H1 (cell line): ENCODE data around the gene KIFC1. TPM values are rescaled to one million over a fixed set of nuclear protein-coding genes. Genes with fewer than 3 reads are reported as not detected.
A peak's percentile ranks its signal among the peaks of the same experiment; 100 is the strongest.

Experiments used
- CTCF ChIA-PET: fragments of 300-600 bp; sonication (Branson Sonifier 250); formaldehyde crosslinking; loops from one replicate; lab custom pipeline; 2021; ENCODE audit not compliant: partially characterized antibody; lab: Charles Lee
- POLR2A ChIA-PET: fragments of 300-600 bp; sonication (Branson Sonifier 250); formaldehyde crosslinking; loops from one replicate; lab custom pipeline; 2021; ENCODE audit warnings: inconsistent platforms; ENCODE audit not compliant: partially characterized antibody; lab: Charles Lee
- DNase-seq, 2 experiments: peaks; one replicate each; pipeline versions ENCODE4 v3.0.0 to v3.0.0-alpha.2; 2010 to 2022; ENCODE audit warnings: low spot score in 2 of 2, low read depth in 1 of 2, mixed read lengths in 1 of 2
- FAIRE-seq: peaks from 2 replicates; lab custom pipeline; 2011; peaks lifted over from hg19 to GRCh38; lab: Jason Lieb, UNC
- H2AFZ ChIP-seq: 2 replicates; pipeline ENCODE4 v1.8.1; 2012; ENCODE audit warnings: low read length, inconsistent platforms
- H2AK5ac ChIP-seq: 2 replicates; pipeline ENCODE4 v1.6.1; 2013; ENCODE audit warnings: low read depth, low read length
- H2BK120ac ChIP-seq: replicated peaks from 2 replicates; pipeline ENCODE3; 2013; ENCODE audit warnings: low read depth, low read length, inconsistent platforms
- H2BK12ac ChIP-seq: 2 replicates; pipeline ENCODE4 v1.6.1; 2013; ENCODE audit warnings: low read depth, low read length
- H2BK15ac ChIP-seq: 2 replicates; pipeline ENCODE4 v1.6.1; 2013; ENCODE audit warnings: low read length
- H2BK20ac ChIP-seq: 2 replicates; pipeline ENCODE4 v1.6.1; 2013; ENCODE audit warnings: low read length
- H2BK5ac ChIP-seq: 2 replicates; pipeline ENCODE4 v1.6.1; 2013; ENCODE audit warnings: low read depth, low read length
- H3K14ac ChIP-seq: 2 replicates; pipeline ENCODE4 v1.6.1; 2013; ENCODE audit warnings: inconsistent platforms; ENCODE audit not compliant: insufficient read length
- H3K18ac ChIP-seq: 2 replicates; pipeline ENCODE4 v1.6.1; 2013; ENCODE audit warnings: low read length; ENCODE audit errors: extremely low read depth
- H3K23ac ChIP-seq: 2 replicates; pipeline ENCODE4 v1.6.1; 2013; ENCODE audit warnings: inconsistent platforms; ENCODE audit not compliant: insufficient read length
- H3K23me2 ChIP-seq: 2 replicates; pipeline ENCODE4 v1.6.1; 2013; ENCODE audit warnings: low read depth, low read length
- H3K27ac ChIP-seq: 2 replicates; pipeline ENCODE4 v1.6.1; 2011; ENCODE audit warnings: low read depth, low read length, inconsistent platforms
- H3K27me3 ChIP-seq, 4 experiments: replicated peaks in 1 of 4; 1 replicate in 1 of 4; 2 replicates in 3 of 4; pipeline versions ENCODE4 v1.6.1 to v1.8.1; 2011 to 2013; ENCODE audit warnings: low read length in 3 of 4, mild to moderate bottlenecking in 3 of 4, inconsistent platforms in 2 of 4, mixed read lengths in 2 of 4, moderate library complexity in 1 of 4; ENCODE audit not compliant: control insufficient read depth in 3 of 4, insufficient read depth in 3 of 4; ENCODE audit errors: extremely low read depth in 1 of 4
- H3K36me3 ChIP-seq, 4 experiments: 2 replicates each; pipeline versions ENCODE4 v1.6.1 to v1.8.1; 2011 to 2013; ENCODE audit warnings: mild to moderate bottlenecking in 4 of 4, low read length in 3 of 4, moderate library complexity in 2 of 4, control low read depth in 1 of 4, inconsistent platforms in 1 of 4; ENCODE audit not compliant: insufficient read depth in 4 of 4, control insufficient read depth in 2 of 4
- H3K4ac ChIP-seq: replicated peaks from 2 replicates; pipeline ENCODE3; 2013; ENCODE audit warnings: low read length, low read depth, mixed read lengths, inconsistent platforms; ENCODE audit not compliant: insufficient read length
- H3K4me1 ChIP-seq, 4 experiments: replicated peaks in 1 of 4; 1 replicate in 1 of 4; 2 replicates in 3 of 4; pipeline versions ENCODE4 v1.6.1 to v1.8.1; 2011 to 2013; ENCODE audit warnings: low read length in 3 of 4, inconsistent platforms in 2 of 4, mixed read lengths in 1 of 4; ENCODE audit not compliant: insufficient read depth in 4 of 4, control insufficient read depth in 3 of 4
- H3K4me2 ChIP-seq, 2 experiments: 2 replicates each; pipeline versions ENCODE4 v1.6.1 to v1.8.1; 2011 to 2013; ENCODE audit warnings: low read depth in 2 of 2, low read length in 2 of 2, control low read depth in 1 of 2, inconsistent platforms in 1 of 2, mild to moderate bottlenecking in 1 of 2; ENCODE audit not compliant: insufficient read depth in 1 of 2
- H3K4me3 ChIP-seq, 4 experiments: fragments of 200-600, 300-600 bp in 1 of 4; sonication (generic), shearing (Covaris generic), sonication (Bioruptor Twin) in 1 of 4; 2 replicates each; pipeline versions ENCODE4 v1.5.1 to v1.8.1; 2011 to 2016; ENCODE audit warnings: low read length in 4 of 4, low read depth in 3 of 4, control low read depth in 2 of 4, inconsistent platforms in 2 of 4, mild to moderate bottlenecking in 2 of 4, mixed read lengths in 1 of 4, moderate library complexity in 1 of 4; ENCODE audit not compliant: insufficient read depth in 2 of 4; ENCODE audit errors: extremely low read depth in 1 of 4
- H3K56ac ChIP-seq: replicated peaks from 2 replicates; pipeline ENCODE3; 2013; ENCODE audit warnings: low read depth, mild to moderate bottlenecking, mixed read lengths, low read length, inconsistent platforms; ENCODE audit not compliant: insufficient read length
- H3K79me1 ChIP-seq: 2 replicates; pipeline ENCODE4 v1.6.1; 2013; ENCODE audit warnings: low read depth, low read length, control low read depth
- H3K79me2 ChIP-seq, 2 experiments: 2 replicates each; pipeline versions ENCODE4 v1.6.1 to v1.8.1; 2012 to 2013; ENCODE audit warnings: low read length in 2 of 2, mild to moderate bottlenecking in 2 of 2, inconsistent platforms in 1 of 2; ENCODE audit not compliant: insufficient read depth in 2 of 2, control insufficient read depth in 1 of 2
- H3K9ac ChIP-seq, 4 experiments: replicated peaks in 1 of 4; 1 replicate in 1 of 4; 2 replicates in 3 of 4; pipeline versions ENCODE4 v1.6.1 to v1.8.1; 2011 to 2013; ENCODE audit warnings: low read depth in 3 of 4, low read length in 3 of 4, control low read depth in 2 of 4, mild to moderate bottlenecking in 2 of 4, moderate library complexity in 2 of 4, inconsistent platforms in 1 of 4; ENCODE audit errors: extremely low read depth in 1 of 4
- H3K9me3 ChIP-seq, 2 experiments: 2 replicates each; pipeline versions ENCODE4 v1.6.1 to v1.8.1; 2012 to 2013; ENCODE audit warnings: mild to moderate bottlenecking in 2 of 2, moderate library complexity in 2 of 2, control low read depth in 1 of 2, inconsistent platforms in 1 of 2, low read depth in 1 of 2, low read length in 1 of 2, mixed read lengths in 1 of 2; ENCODE audit not compliant: insufficient read depth in 2 of 2
- H4K20me1 ChIP-seq, 2 experiments: replicated peaks in 1 of 2; 2 replicates each; pipeline versions ENCODE3 to v1.8.1; 2011 to 2013; ENCODE audit warnings: inconsistent platforms in 2 of 2, low read length in 2 of 2, mild to moderate bottlenecking in 1 of 2; ENCODE audit not compliant: insufficient read depth in 2 of 2, control insufficient read depth in 1 of 2
- H4K5ac ChIP-seq: 2 replicates; pipeline ENCODE4 v1.6.1; 2013; ENCODE audit warnings: low read length, low read depth, mixed read lengths, inconsistent platforms; ENCODE audit not compliant: insufficient read length
- H4K8ac ChIP-seq: 2 replicates; pipeline ENCODE4 v1.8.0; 2013; ENCODE audit warnings: mild to moderate bottlenecking, moderate library complexity, low read length, inconsistent platforms; ENCODE audit not compliant: insufficient read depth; ENCODE audit errors: extremely low read depth
- H4K91ac ChIP-seq: replicated peaks from 2 replicates; pipeline ENCODE3; 2013; ENCODE audit warnings: low read length, mixed read lengths, inconsistent platforms; ENCODE audit not compliant: insufficient read length
- ATF3 ChIP-seq: IDR thresholded peaks from 2 replicates; pipeline ENCODE4 v1.6.1; 2011; ENCODE audit warnings: low read depth, mild to moderate bottlenecking, low read length; ENCODE audit not compliant: insufficient read depth
- POLR2AphosphoS5 ChIP-seq: IDR thresholded peaks from 2 replicates; pipeline ENCODE4 v1.6.1; 2011; ENCODE audit warnings: low read depth, low read length
- RFX5 ChIP-seq: IDR thresholded peaks from 2 replicates; pipeline ENCODE4 v1.6.1; 2011; ENCODE audit warnings: low read depth, low read length, improper control_type of control experiment, borderline replicate concordance
- SIX5 ChIP-seq: IDR thresholded peaks from 2 replicates; pipeline ENCODE4 v1.6.1; 2011; ENCODE audit warnings: mild to moderate bottlenecking, low read depth, low read length
- TBP ChIP-seq: IDR thresholded peaks from 2 replicates; pipeline ENCODE4 v1.6.1; 2011; ENCODE audit warnings: low read depth, low read length, improper control_type of control experiment
- TEAD4 ChIP-seq: IDR thresholded peaks from 2 replicates; pipeline ENCODE4 v1.6.1; 2012; ENCODE audit warnings: low read depth, low read length, inconsistent platforms, mixed read lengths
- WGBS, 2 experiments: shearing (Covaris generic) in 1 of 2; methylation state at CpG; one replicate each; pipeline versions ENCODE4 v1.1.6 to v1.1.7; 2013 to 2015; ENCODE audit warnings: low lambda C conversion rate in 2 of 2, mixed read lengths in 2 of 2, inconsistent platforms in 1 of 2, low coverage in 1 of 2, missing lambda C conversion rate in 1 of 2; ENCODE audit not compliant: insufficient replicate concordance in 2 of 2, insufficient coverage in 1 of 2, insufficient read length in 1 of 2; ENCODE audit errors: extremely low coverage in 1 of 2, missing lambda C conversion rate in 1 of 2; 5-methylcytosine and 5-hydroxymethylcytosine counted together
- polyA plus RNA-seq, 7 experiments: library from polyadenylated mRNA; depleted of rRNA in 3 of 7; stranded (reverse) in 5 of 7; unstranded in 2 of 7; fragments of >200 nt in 5 of 7; fragments of 200-250 nt in 2 of 7; gene quantifications; 1 replicate in 5 of 7; 2 replicates in 1 of 7; 4 replicates in 1 of 7; pipeline versions ENCODE4 v1.2.1 to v1.2.3, GENCODE V29; 2011 to 2013; ENCODE audit warnings: missing spikeins in 2 of 7, mixed read lengths in 2 of 7
- total RNA-seq: library from RNA; stranded (reverse); fragmentation: NEBNext Ultra II Directional; extraction: Animal tissue kit (Norgen Biotek cat#: 25700); gene quantifications from 2 replicates; pipeline ENCODE4 v1.2.1, GENCODE V29; 2021

The KIFC1 gene
- total and polyA plus RNA-seq, 2 of the 8 experiments (the other 6 are each of a cell fraction or from before 2014, with no cell fraction given): 46.6 to 64.3 TPM

- Histone ChIP-seq H3K27ac (no peak overlapping the region), H4K5ac (no peak overlapping the region), H4K91ac (no peak overlapping the region), H3K4ac (no peak overlapping the region), H3K4me2 (no peak overlapping the region), H3K56ac (no peak overlapping the region), H3K79me1 (peaks cover 5% of the 10 kb centered on the region; the same call in 1 of the 2 replicates), H2AFZ (no peak overlapping the region), H3K14ac (no peak overlapping the region), H3K27me3 (no peaks in the 10 kb centered on the region), H3K79me2 (peaks cover 0 to 13% of the 10 kb centered on the region in 2 experiments; a peak in 2 of 4 replicates), H2AK5ac (no peak overlapping the region), H2BK12ac (no peak overlapping the region), H3K36me3 (peaks cover 10 to 21% (median 11%) of the 10 kb centered on the region in 4 experiments; a peak in 6 of 8 replicates), H2BK120ac (no peak overlapping the region), H3K18ac (no peak overlapping the region), H2BK20ac (no peak overlapping the region), H3K23me2 (peaks cover 9% of the 10 kb centered on the region), H3K23ac (no peak overlapping the region), H3K4me1 (peaks cover 0 to 5% (median 4%) of the 10 kb centered on the region in 4 experiments; a peak in 6 of 7 replicates), H3K9ac (no peak overlapping the region), H2BK5ac (no peak overlapping the region), H4K20me1 (no peaks in the 10 kb centered on the region), H3K4me3 (no peak overlapping the region), H3K9me3 (no peaks in the 10 kb centered on the region), H2BK15ac (no peak overlapping the region), H4K8ac (no peak overlapping the region)
- ChIA-PET CTCF (interaction anchor here (0.7 to 1.6 kb wide), 4 partner anchors 12 to 124 kb away, joined by 3 to 7 read pairs (median 3); partner anchors contain the start of gene BAK1), POLR2A (interaction anchor here (0.6 to 17.2 kb wide), 10 partner anchors 10 to 112 kb away, joined by 3 to 381 read pairs (median 8); partner anchors contain the start of genes CUTA and SYNGAP1)
- FAIRE-seq: no peak
- WGBS, 2 experiments: 93% methylated on average over 10 of the region's 12 CpGs; no CpG with 5 or more reads in 1 of the 2 experiments
- TF ChIP-seq RFX5 (no peak), POLR2AphosphoS5 (peak; percentile 40; the same call in 1 of the 2 replicates), SIX5 (no peak), TBP (no peak), ATF3 (no peak), TEAD4 (no peak)
- no peak for DNase-seq
Observed at GRCh38 chr6:33456156-33456555, 64.5 kb downstream of the KIFC1 start.
